ENCODE data around the gene AZIN2. TPM values are rescaled to one million over a fixed set of nuclear protein-coding genes. Genes with fewer than 3 reads are reported as not detected.

AZIN2 gene
- total and polyA plus RNA-seq, 2 of the 8 experiments (the other 6 are each of a cell fraction or from before 2014, with no cell fraction given) = 0.22 to 0.91 TPM

Other genes with a start within 250 kb of the AZIN2 start
- gene FNDC5, start 210.2 kb upstream of the AZIN2 start, total RNA-seq (2021; fragmentation: NEBNext Ultra II Directional; extraction: Animal tissue kit (Norgen Biotek cat#: 25700)) = 0.94 and 2.0 TPM in 2 replicates
- 1.8 and 3.2 TPM in 2 replicates for gene FNDC5, start 210.2 kb upstream of the AZIN2 start, polyA plus RNA-seq (2011; rRNA removed)
- gene HPCA, start 194.7 kb upstream of the AZIN2 start, total RNA-seq (2021; fragmentation: NEBNext Ultra II Directional; extraction: Animal tissue kit (Norgen Biotek cat#: 25700)) = 0.84 and 1.4 TPM in 2 replicates
- gene HPCA, start 194.7 kb upstream of the AZIN2 start, polyA plus RNA-seq (2011; rRNA removed) = 0.70 and 0.78 TPM in 2 replicates
- gene TMEM54, start 179.8 kb upstream of the AZIN2 start, total RNA-seq (2021; fragmentation: NEBNext Ultra II Directional; extraction: Animal tissue kit (Norgen Biotek cat#: 25700)) = 7.3 and 9.5 TPM in 2 replicates
- 58.7 and 85.7 TPM in 2 replicates for gene TMEM54, start 179.8 kb upstream of the AZIN2 start, polyA plus RNA-seq (2011; rRNA removed)
- 10.4 and 11.2 TPM in 2 replicates for gene RNF19B, start 116.3 kb upstream of the AZIN2 start, total RNA-seq (2021; fragmentation: NEBNext Ultra II Directional; extraction: Animal tissue kit (Norgen Biotek cat#: 25700))
- gene RNF19B, start 116.3 kb upstream of the AZIN2 start, polyA plus RNA-seq (2011; rRNA removed) = 9.2 and 9.8 TPM in 2 replicates
- 127 and 137 TPM in 2 replicates for gene AK2, start 44.3 kb upstream of the AZIN2 start, total RNA-seq (2021; fragmentation: NEBNext Ultra II Directional; extraction: Animal tissue kit (Norgen Biotek cat#: 25700))
- 92.3 and 110 TPM in 2 replicates for gene AK2, start 44.3 kb upstream of the AZIN2 start, polyA plus RNA-seq (2011; rRNA removed)
- gene TRIM62, start 100.9 kb downstream of the AZIN2 start, total RNA-seq (2021; fragmentation: NEBNext Ultra II Directional; extraction: Animal tissue kit (Norgen Biotek cat#: 25700)) = 10.3 and 10.8 TPM in 2 replicates
- gene TRIM62, start 100.9 kb downstream of the AZIN2 start, polyA plus RNA-seq (2011; rRNA removed) = 6.3 and 8.7 TPM in 2 replicates
- 27.8 and 30.0 TPM in 2 replicates for gene ZNF362, start 175.3 kb downstream of the AZIN2 start, total RNA-seq (2021; fragmentation: NEBNext Ultra II Directional; extraction: Animal tissue kit (Norgen Biotek cat#: 25700))
- 24.2 and 40.4 TPM in 2 replicates for gene ZNF362, start 175.3 kb downstream of the AZIN2 start, polyA plus RNA-seq (2011; rRNA removed)
- not detected in 2 replicates for gene A3GALT2, start 239.9 kb downstream of the AZIN2 start, total RNA-seq (2021; fragmentation: NEBNext Ultra II Directional; extraction: Animal tissue kit (Norgen Biotek cat#: 25700))
- gene A3GALT2, start 239.9 kb downstream of the AZIN2 start, polyA plus RNA-seq (2011; rRNA removed) = not detected in 2 replicates

Measured in H1 (cell line).